HEK293 (cell line): Measurements from ENCODE around the gene ANO7.
A peak's percentile ranks its signal among the peaks of the same experiment; 100 is the strongest.

ENCODE experiments used
- CTCF ChIA-PET: fragments of 350-600 bp; formaldehyde crosslinking; extraction: SDS; loops from one replicate; lab custom pipeline; 2021; ENCODE audit warnings: antibody characterized with exemption; lab: Yijun Ruan, JAX
- POLR2A ChIA-PET: fragments of 300-600 bp; formaldehyde crosslinking; extraction: SDS; loops from one replicate; lab custom pipeline; 2020; ENCODE audit warnings: antibody characterized with exemption, inconsistent platforms; lab: Yijun Ruan, JAX
- H3K27ac ChIP-seq: fragments of 200-500 bp; sonication (Bioruptor generic); 2 replicates; pipeline ENCODE4 v1.5.1; 2014; ENCODE audit warnings: low read depth, low read length, control low read depth, inconsistent platforms; ENCODE audit errors: extremely low read depth
- H3K36me3 ChIP-seq, 2 experiments: fragments of 200-500 bp in 1 of 2; sonication (Bioruptor generic) in 1 of 2; 1 replicate in 1 of 2; 2 replicates in 1 of 2; pipeline ENCODE4 v1.5.1; 2014 to 2017; ENCODE audit warnings: inconsistent platforms in 2 of 2, low read length in 2 of 2; ENCODE audit not compliant: control insufficient read depth in 2 of 2, insufficient read depth in 1 of 2
- H3K4me1 ChIP-seq: fragments of 200-500 bp; sonication (Bioruptor generic); 2 replicates; pipeline ENCODE4 v1.5.1; 2014; ENCODE audit warnings: mild to moderate bottlenecking, low read length, inconsistent platforms; ENCODE audit not compliant: control insufficient read depth, insufficient read depth
- H3K4me3 ChIP-seq: 2 replicates; pipeline ENCODE4 v1.5.1; 2011; ENCODE audit warnings: low read depth, mild to moderate bottlenecking, control low read depth, low read length, moderate library complexity
- H3K9me3 ChIP-seq: fragments of 200-500 bp; sonication (Bioruptor generic); 2 replicates; pipeline ENCODE4 v1.5.1; 2014; ENCODE audit warnings: low read depth, low read length, inconsistent platforms; ENCODE audit not compliant: control insufficient read depth, insufficient read depth
- BCL11B ChIP-seq: fragments of 450-650 bp; formaldehyde crosslinking; IDR thresholded peaks from 2 replicates; pipeline ENCODE4 v1.5.1; 2016; ENCODE audit warnings: low read depth, missing biosample characterization, missing genetic modification characterization
- EGR2 ChIP-seq: fragments of 450-650 bp; formaldehyde crosslinking; IDR thresholded peaks from 2 replicates; pipeline ENCODE4 v1.5.1; 2016; ENCODE audit warnings: low read depth, missing biosample characterization, missing genetic modification characterization
- IKZF3 ChIP-seq: fragments of 450-650 bp; IDR thresholded peaks from 2 replicates; pipeline ENCODE4 v1.5.0; 2018; ENCODE audit warnings: missing biosample characterization, mild to moderate bottlenecking, missing genetic modification characterization, moderate library complexity
- OSR2 ChIP-seq: fragments of 450-650 bp; formaldehyde crosslinking; IDR thresholded peaks from 2 replicates; pipeline ENCODE4 v1.5.1; 2016; ENCODE audit warnings: missing biosample characterization, missing genetic modification characterization
- SETDB1 ChIP-seq: IDR thresholded peaks from one replicate; pipeline ENCODE4 v1.6.1; 2017; ENCODE audit warnings: mild to moderate bottlenecking, low read length, moderate library complexity, mixed read lengths; ENCODE audit not compliant: insufficient read length
- YY1 ChIP-seq: fragments of 450-650 bp; formaldehyde crosslinking; IDR thresholded peaks from 2 replicates; pipeline ENCODE4 v1.5.1; 2018; ENCODE audit warnings: missing biosample characterization, missing genetic modification characterization
- ZBTB20 ChIP-seq: fragments of 450-650 bp; formaldehyde crosslinking; IDR thresholded peaks from 2 replicates; pipeline ENCODE4 v1.5.1; 2016; ENCODE audit warnings: missing biosample characterization, missing genetic modification characterization
- ZBTB48 ChIP-seq: fragments of 450-650 bp; formaldehyde crosslinking; IDR thresholded peaks from 2 replicates; pipeline ENCODE4 v1.5.1; 2016; ENCODE audit warnings: missing biosample characterization, missing genetic modification characterization
- ZFP69B ChIP-seq: fragments of 450-650 bp; formaldehyde crosslinking; IDR thresholded peaks from 2 replicates; pipeline ENCODE4 v1.5.1; 2016; ENCODE audit warnings: missing biosample characterization, missing genetic modification characterization
- ZNF138 ChIP-seq: fragments of 450-650 bp; formaldehyde crosslinking; IDR thresholded peaks from 2 replicates; pipeline ENCODE4 v1.5.1; 2016; ENCODE audit warnings: missing biosample characterization, missing genetic modification characterization, borderline replicate concordance
- ZNF155 ChIP-seq: fragments of 450-650 bp; formaldehyde crosslinking; IDR thresholded peaks from 2 replicates; pipeline ENCODE4 v1.5.1; 2016; ENCODE audit warnings: missing biosample characterization, missing genetic modification characterization
- ZNF202 ChIP-seq: fragments of 450-650 bp; formaldehyde crosslinking; IDR thresholded peaks from 2 replicates; pipeline ENCODE4 v1.5.1; 2016; ENCODE audit warnings: missing biosample characterization, missing genetic modification characterization, borderline replicate concordance
- ZNF211 ChIP-seq: fragments of 450-650 bp; formaldehyde crosslinking; IDR thresholded peaks from 2 replicates; pipeline ENCODE4 v1.5.1; 2016; ENCODE audit warnings: low read depth, missing biosample characterization, missing genetic modification characterization
- ZNF214 ChIP-seq: fragments of 450-650 bp; formaldehyde crosslinking; IDR thresholded peaks from 2 replicates; pipeline ENCODE4 v1.5.1; 2017; ENCODE audit warnings: missing biosample characterization, mild to moderate bottlenecking, missing genetic modification characterization, borderline replicate concordance
- ZNF423 ChIP-seq: fragments of 450-650 bp; formaldehyde crosslinking; IDR thresholded peaks from 2 replicates; pipeline ENCODE4 v1.5.1; 2016; ENCODE audit warnings: missing biosample characterization, missing genetic modification characterization
- ZNF426 ChIP-seq: fragments of 450-650 bp; formaldehyde crosslinking; IDR thresholded peaks from 2 replicates; pipeline ENCODE4 v1.5.1; 2017; ENCODE audit warnings: missing biosample characterization, missing genetic modification characterization, mild to moderate bottlenecking, inconsistent platforms, moderate library complexity
- ZNF555 ChIP-seq: fragments of 450-650 bp; formaldehyde crosslinking; conservative IDR thresholded peaks from 2 replicates; pipeline ENCODE4 v1.5.1; 2017; ENCODE audit warnings: missing biosample characterization, mild to moderate bottlenecking, missing genetic modification characterization, inconsistent platforms
- ZNF670 ChIP-seq: fragments of 450-650 bp; formaldehyde crosslinking; IDR thresholded peaks from 2 replicates; pipeline ENCODE4 v1.5.1; 2016; ENCODE audit warnings: missing biosample characterization, missing genetic modification characterization, low read depth
- ZNF792 ChIP-seq: fragments of 450-650 bp; formaldehyde crosslinking; IDR thresholded peaks from 2 replicates; pipeline ENCODE4 v1.5.1; 2016; ENCODE audit warnings: missing biosample characterization, missing genetic modification characterization
- ZNF837 ChIP-seq: fragments of 450-650 bp; formaldehyde crosslinking; IDR thresholded peaks from 2 replicates; pipeline ENCODE4 v1.5.1; 2016; ENCODE audit warnings: missing biosample characterization, missing genetic modification characterization
- TF ChIP-seq, protein P1 (sequence below): fragments of 450-650 bp; formaldehyde crosslinking; IDR thresholded peaks from 2 replicates; pipeline ENCODE4 v1.5.1; 2016; ENCODE audit warnings: missing biosample characterization, missing genetic modification characterization, low read depth
- TF ChIP-seq, protein P2 (sequence below): fragments of 450-650 bp; formaldehyde crosslinking; IDR thresholded peaks from 2 replicates; pipeline ENCODE4 v1.5.1; 2017; ENCODE audit warnings: missing biosample characterization, mild to moderate bottlenecking, missing genetic modification characterization, moderate library complexity
- TF ChIP-seq, protein P3 (sequence below): fragments of 450-650 bp; formaldehyde crosslinking; IDR thresholded peaks from 2 replicates; pipeline ENCODE4 v1.5.1; 2017; ENCODE audit warnings: missing biosample characterization, missing genetic modification characterization
- TF ChIP-seq, protein P4 (sequence below): fragments of 450-650 bp; formaldehyde crosslinking; IDR thresholded peaks from 2 replicates; pipeline ENCODE4 v1.5.1; 2016; ENCODE audit warnings: missing biosample characterization, missing genetic modification characterization
- TF ChIP-seq, protein P5 (sequence below): fragments of 450-650 bp; formaldehyde crosslinking; IDR thresholded peaks from 2 replicates; pipeline ENCODE4 v1.5.1; 2016; ENCODE audit warnings: missing biosample characterization, missing genetic modification characterization
- TF ChIP-seq, protein P6 (sequence below): fragments of 450-650 bp; formaldehyde crosslinking; IDR thresholded peaks from 2 replicates; pipeline ENCODE4 v1.5.1; 2016; ENCODE audit warnings: missing biosample characterization, missing genetic modification characterization

ANO7 gene

DNA sequence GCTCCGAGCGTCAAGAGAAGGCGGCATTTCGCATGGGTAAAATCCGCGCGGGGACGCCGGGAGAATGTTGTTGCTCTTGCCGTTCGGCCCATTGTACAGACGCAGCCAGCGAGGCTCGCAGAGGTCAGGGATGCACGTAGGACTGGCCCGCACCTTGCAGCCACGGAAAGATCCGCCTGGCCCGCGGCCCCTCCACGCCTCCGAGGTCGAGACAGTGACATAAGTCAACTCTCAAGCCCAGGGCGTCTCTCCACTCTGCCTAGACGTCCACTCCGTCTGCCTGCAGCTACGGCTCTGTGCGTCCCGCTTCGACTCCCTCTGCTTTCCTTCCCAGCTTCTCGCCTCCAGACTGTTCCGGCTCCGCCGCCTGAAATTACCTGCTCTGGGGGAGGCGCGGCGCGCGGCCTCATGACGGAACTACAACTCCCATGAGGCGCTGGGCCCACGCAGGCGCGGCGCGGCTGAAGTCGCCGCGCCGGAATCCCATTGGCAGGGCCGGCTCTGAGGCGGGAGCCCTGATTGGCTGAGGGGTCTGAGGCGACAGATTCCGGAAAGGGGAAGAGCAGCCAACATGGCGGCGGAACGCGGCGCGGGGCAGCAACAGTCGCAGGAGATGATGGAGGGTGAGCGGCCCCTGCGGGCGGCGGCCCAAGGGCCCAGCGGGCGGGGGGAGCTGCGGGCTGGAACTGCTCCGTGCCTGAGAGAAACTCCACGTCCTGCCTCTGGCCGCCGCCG, 38.4 kb upstream of the ANO7 start, which contains the start of gene PPP1R7:
Gene PPP1R7, plus strand, starts transcription at position 543 of the 735 bp plus-strand sequence. Its CDS starts 29 bp downstream, at position 572.
- H3K36me3 ChIP-seq, result peaks cover 0 to 20% of the 10 kb centered on the region in 2 experiments; a peak in 2 of 3 replicates
- CTCF ChIA-PET, result interaction anchor here (0.9 kb wide), 1 partner anchor 139 kb away, joined by 3 read pairs; no protein-coding TSS in a partner anchor
- POLR2A ChIA-PET, result interaction anchor here (0.6 to 2.7 kb wide), 15 partner anchors 9 to 552 kb away, joined by 3 to 13 read pairs (median 3); partner anchors contain the start of genes ING5 and MTERF4
- H3K4me1 ChIP-seq, result no peaks in the 10 kb centered on the region
- H3K9me3 ChIP-seq, result no peaks in the 10 kb centered on the region
- H3K4me3 ChIP-seq, result peak within 1 kb of the TSS; percentile 94
- H3K27ac ChIP-seq, result peak within 1 kb of the TSS; percentile 73; the same call in 1 of the 2 replicates
- TF ChIP-seq, protein P1, sequence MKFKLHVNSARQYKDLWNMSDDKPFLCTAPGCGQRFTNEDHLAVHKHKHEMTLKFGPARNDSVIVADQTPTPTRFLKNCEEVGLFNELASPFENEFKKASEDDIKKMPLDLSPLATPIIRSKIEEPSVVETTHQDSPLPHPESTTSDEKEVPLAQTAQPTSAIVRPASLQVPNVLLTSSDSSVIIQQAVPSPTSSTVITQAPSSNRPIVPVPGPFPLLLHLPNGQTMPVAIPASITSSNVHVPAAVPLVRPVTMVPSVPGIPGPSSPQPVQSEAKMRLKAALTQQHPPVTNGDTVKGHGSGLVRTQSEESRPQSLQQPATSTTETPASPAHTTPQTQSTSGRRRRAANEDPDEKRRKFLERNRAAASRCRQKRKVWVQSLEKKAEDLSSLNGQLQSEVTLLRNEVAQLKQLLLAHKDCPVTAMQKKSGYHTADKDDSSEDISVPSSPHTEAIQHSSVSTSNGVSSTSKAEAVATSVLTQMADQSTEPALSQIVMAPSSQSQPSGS (tag by site-specific recombination), result no peak
- TF ChIP-seq SETDB1 (no peak), YY1 (tag by site-specific recombination) (peak; percentile 79), ZNF202 (no peak), ZBTB20 (no peak; the same call in 1 of the 2 replicates), ZFP69B (tag by site-specific recombination) (peak; percentile 57; the same call in 1 of the 2 replicates), ZNF138 (tag by site-specific recombination) (no peak), ZNF426 (no peak), ZBTB48 (no peak), IKZF3 (tag by site-specific recombination) (peak; percentile 93), ZNF214 (tag by site-specific recombination) (no peak), ZNF670 (tag by site-specific recombination) (no peak), ZNF155 (tag by site-specific recombination) (no peak), OSR2 (tag by site-specific recombination) (no peak), EGR2 (tag by site-specific recombination) (no peak), ZNF837 (tag by site-specific recombination) (no peak), ZNF792 (tag by site-specific recombination) (0 out of 2 replicates have a peak, but pooled peaks have one; percentile 24), BCL11B (0 out of 2 replicates have a peak, but pooled peaks have one; percentile 59), ZNF423 (tag by site-specific recombination) (no peak; the same call in 1 of the 2 replicates), ZNF555 (tag by site-specific recombination) (no peak), ZNF211 (tag by site-specific recombination) (no peak)
- TF ChIP-seq, protein P2, sequence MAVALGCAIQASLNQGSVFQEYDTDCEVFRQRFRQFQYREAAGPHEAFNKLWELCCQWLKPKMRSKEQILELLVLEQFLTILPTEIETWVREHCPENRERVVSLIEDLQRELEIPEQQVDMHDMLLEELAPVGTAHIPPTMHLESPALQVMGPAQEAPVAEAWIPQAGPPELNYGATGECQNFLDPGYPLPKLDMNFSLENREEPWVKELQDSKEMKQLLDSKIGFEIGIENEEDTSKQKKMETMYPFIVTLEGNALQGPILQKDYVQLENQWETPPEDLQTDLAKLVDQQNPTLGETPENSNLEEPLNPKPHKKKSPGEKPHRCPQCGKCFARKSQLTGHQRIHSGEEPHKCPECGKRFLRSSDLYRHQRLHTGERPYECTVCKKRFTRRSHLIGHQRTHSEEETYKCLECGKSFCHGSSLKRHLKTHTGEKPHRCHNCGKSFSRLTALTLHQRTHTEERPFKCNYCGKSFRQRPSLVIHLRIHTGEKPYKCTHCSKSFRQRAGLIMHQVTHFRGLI (tag by site-specific recombination), result no peak
- TF ChIP-seq, protein P3, sequence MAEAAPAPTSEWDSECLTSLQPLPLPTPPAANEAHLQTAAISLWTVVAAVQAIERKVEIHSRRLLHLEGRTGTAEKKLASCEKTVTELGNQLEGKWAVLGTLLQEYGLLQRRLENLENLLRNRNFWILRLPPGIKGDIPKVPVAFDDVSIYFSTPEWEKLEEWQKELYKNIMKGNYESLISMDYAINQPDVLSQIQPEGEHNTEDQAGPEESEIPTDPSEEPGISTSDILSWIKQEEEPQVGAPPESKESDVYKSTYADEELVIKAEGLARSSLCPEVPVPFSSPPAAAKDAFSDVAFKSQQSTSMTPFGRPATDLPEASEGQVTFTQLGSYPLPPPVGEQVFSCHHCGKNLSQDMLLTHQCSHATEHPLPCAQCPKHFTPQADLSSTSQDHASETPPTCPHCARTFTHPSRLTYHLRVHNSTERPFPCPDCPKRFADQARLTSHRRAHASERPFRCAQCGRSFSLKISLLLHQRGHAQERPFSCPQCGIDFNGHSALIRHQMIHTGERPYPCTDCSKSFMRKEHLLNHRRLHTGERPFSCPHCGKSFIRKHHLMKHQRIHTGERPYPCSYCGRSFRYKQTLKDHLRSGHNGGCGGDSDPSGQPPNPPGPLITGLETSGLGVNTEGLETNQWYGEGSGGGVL (tag by site-specific recombination), result no peak
- TF ChIP-seq, protein P4, sequence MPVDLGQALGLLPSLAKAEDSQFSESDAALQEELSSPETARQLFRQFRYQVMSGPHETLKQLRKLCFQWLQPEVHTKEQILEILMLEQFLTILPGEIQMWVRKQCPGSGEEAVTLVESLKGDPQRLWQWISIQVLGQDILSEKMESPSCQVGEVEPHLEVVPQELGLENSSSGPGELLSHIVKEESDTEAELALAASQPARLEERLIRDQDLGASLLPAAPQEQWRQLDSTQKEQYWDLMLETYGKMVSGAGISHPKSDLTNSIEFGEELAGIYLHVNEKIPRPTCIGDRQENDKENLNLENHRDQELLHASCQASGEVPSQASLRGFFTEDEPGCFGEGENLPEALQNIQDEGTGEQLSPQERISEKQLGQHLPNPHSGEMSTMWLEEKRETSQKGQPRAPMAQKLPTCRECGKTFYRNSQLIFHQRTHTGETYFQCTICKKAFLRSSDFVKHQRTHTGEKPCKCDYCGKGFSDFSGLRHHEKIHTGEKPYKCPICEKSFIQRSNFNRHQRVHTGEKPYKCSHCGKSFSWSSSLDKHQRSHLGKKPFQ (tag by site-specific recombination), result no peak
- TF ChIP-seq, protein P5, sequence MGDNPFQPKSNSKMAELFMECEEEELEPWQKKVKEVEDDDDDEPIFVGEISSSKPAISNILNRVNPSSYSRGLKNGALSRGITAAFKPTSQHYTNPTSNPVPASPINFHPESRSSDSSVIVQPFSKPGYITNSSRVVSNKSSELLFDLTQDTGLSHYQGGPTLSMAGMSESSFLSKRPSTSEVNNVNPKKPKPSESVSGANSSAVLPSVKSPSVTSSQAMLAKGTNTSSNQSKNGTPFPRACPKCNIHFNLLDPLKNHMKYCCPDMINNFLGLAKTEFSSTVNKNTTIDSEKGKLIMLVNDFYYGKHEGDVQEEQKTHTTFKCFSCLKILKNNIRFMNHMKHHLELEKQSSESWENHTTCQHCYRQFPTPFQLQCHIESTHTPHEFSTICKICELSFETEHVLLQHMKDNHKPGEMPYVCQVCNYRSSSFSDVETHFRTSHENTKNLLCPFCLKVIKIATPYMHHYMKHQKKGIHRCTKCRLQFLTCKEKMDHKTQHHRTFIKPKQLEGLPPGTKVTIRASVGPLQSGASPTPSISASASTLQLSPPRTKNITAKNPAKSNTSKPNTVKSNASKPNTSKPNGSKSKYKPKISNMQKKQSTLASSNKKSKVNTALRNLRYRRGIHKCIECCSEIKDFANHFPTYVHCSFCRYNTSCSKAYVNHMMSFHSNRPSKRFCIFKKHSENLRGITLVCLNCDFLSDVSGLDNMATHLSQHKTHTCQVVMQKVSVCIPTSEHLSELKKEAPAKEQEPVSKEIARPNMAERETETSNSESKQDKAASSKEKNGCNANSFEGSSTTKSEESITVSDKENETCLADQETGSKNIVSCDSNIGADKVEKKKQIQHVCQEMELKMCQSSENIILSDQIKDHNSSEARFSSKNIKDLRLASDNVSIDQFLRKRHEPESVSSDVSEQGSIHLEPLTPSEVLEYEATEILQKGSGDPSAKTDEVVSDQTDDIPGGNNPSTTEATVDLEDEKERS (tag by site-specific recombination), result 0 out of 2 replicates have a peak, but pooled peaks have one; percentile 73
- TF ChIP-seq, protein P6, sequence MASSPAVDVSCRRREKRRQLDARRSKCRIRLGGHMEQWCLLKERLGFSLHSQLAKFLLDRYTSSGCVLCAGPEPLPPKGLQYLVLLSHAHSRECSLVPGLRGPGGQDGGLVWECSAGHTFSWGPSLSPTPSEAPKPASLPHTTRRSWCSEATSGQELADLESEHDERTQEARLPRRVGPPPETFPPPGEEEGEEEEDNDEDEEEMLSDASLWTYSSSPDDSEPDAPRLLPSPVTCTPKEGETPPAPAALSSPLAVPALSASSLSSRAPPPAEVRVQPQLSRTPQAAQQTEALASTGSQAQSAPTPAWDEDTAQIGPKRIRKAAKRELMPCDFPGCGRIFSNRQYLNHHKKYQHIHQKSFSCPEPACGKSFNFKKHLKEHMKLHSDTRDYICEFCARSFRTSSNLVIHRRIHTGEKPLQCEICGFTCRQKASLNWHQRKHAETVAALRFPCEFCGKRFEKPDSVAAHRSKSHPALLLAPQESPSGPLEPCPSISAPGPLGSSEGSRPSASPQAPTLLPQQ, result peak; percentile 35; the same call in 1 of the 2 replicates
